ENCODE data around the gene RELN.

The RELN gene

DNA sequence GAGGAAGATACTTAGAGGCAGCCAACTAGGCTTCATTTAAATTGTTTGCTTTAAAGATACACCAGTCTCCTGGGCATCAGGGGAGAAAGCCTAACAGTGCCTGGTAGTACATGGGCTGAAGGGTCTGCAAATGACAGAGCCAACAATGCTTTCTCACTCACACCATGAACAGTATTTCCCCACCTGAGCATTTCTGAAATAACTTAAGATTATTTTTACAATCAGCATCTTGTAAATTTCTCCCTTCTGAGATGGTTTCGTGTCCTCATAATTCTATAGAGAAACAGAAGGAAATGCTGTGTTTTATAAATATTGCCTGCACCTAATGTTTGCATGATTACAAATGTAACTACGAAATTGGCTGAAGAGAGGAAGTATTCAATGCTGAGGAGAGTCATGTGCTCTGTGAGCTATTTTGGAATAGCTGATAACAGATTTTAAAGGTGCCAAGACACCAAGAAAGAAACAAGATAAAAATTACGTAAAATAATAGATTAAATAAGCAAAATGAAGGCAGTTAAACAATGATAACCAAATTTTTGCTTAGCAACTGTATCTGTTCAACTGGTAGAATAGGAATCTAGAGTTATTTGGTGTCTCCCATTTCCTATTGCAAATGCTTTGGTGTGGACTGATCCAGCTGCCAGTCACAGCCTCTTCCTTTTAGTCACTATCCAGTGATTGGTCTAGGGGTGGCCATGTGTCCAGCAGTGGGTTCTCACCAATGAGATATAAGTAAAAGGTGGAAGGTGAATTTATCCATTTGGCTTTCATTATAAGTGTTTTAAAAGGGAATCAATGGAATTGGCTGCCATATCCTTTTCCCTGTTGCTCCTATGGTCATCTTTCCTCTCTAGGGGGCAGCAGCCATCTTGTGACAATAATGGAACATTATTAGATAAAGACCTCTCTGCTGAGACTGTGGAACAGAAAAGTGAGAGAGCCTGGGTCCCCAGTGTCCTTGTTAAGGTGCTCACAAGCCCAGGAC lies 375.5 kb downstream of the RELN start:
- peak in 1 of 2 experiments; percentile 4 for DNase-seq

DNA sequence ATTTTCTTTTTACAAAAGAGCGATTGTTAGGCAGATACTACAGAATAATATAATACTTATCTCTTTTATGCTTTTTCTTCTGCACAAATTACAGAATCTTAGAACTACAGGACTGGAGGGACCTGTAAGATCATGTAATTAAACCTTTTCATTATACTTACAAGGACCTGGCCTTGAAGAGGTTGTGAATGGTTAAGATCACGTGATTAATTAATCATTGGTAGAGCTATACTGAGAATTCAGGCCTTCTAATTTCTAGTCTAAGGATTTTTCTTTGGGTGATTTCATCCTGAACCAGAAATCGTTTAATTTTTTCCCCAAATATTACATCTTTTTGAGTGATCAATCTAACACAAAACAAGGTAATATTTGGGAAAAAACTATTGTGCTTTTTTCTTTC lies 379.7 kb downstream of the RELN start:
- DNase-seq = no peak

DNA sequence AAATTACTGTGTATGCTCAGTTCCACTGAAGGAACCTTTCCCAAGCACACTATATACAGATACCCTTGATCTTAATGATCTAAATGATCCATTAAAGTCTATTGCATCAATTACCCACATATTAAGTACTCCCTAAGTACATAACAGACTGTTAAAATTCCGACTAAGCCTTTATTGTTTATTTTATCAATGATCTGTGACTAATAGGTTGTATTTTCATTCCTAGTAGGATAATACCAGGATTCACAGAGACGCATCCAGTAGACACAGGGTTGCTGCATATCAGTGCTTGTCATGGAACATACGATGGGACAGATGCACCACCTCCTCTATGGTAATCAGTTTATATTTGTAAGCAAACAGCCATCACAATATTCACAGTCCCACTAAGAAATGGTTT lies 383.8 kb downstream of the RELN start:
- DNase-seq = no peak

DNA sequence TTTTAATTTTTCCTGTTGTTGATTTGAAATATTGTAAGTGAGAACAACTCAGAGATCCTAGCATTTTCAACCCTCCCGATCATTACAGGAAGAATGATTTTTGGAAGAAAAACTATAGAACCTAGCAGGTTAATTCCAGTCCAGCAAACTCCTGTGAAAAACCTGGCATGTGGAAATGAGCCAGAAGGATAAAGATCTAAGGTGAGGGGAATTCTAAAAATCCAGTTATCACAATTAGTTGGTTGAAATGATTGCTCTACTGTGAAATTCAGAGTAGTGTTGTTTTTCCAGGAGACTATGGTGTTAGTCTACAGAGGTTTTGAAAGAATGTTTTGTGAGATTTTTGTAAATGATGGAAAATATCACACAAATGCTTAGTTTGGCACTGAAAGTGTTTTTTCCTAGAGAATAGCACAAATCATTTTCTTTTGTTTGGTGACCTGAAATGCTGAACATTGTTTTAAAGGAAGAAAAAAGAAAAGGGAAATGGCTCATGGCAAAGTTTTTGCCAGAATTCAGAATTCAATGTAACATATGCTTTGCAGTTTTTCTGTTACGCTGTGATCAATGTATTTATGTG lies 391.0 kb downstream of the RELN start:
- DNase-seq = no peak

DNA sequence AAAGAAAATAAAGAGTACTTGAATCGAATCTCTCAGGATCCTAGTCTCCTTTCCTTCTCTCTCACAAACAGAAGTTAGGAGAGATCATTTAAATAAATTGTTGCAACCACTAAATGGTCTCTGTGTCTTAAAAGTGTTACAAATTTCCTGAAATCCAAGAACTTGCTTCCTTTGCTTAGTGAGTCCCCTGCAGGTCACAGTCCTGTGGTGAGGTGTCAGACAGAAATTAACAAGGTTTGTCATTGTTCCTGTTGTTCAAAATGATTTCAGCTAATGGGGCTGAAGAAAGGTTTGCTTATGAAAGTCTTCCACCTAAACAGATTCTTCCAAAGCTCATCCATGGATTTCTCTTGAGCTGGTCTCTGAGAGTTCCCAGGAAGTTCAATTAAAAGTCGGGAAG lies 391.9 kb downstream of the RELN start:
- DNase-seq = no peak

DNA sequence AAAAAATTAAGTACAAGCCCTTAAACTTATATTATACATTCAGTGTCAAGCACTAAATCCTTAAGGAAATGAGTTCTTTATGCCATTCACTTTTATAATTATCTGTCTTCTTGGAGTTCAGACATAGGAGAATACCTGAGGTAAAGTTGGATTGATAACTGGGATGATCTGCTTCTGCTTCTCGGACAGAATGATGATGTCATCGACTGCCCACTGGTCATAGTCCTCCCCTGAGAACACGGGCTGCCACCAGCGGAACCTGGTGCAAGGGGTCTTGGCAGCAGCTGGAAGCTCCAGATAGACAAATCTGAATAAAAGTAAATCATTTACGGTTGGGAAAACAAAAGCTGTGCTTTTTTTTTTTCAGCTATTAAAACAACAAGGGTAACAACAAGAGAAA lies 395.3 kb downstream of the RELN start:
- DNase-seq = no peak

DNA sequence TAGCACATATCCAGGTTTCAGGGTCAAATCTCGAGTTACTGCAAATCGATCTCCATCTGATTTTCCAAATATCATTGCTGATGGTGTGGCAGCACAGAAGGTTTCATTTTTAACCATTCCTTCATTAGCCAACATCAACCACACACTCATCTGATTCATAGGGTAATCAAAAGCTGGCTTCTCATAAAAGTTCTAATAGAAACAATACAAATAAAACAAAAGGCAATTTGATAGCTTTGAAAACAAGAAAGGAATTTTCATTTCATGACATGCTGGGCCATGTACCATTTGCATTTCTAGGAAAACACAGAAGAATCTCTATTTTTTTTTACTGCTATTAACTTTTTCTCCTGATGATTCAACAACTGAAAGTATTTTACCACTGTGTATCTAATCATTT lies 395.8 kb downstream of the RELN start:
- no peak for DNase-seq

DNA sequence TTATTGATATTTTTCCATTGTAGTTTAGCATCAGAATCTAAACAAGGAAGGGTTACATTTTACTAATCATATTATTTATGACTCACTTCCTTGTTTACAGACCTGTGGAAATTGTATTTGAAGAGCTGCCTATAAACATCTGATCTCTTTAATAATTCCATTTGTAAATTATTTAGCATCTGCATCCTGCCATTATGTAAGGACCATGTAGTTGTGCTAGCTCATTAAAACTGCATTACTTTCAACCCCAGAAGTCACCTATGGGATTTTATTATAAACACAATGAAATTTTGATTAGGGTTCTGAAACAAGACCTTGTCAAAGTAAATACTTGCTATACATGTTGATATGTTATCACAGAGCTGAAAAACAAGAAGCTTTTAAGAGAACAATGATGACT lies 396.6 kb downstream of the RELN start:
- no peak for DNase-seq

DNA sequence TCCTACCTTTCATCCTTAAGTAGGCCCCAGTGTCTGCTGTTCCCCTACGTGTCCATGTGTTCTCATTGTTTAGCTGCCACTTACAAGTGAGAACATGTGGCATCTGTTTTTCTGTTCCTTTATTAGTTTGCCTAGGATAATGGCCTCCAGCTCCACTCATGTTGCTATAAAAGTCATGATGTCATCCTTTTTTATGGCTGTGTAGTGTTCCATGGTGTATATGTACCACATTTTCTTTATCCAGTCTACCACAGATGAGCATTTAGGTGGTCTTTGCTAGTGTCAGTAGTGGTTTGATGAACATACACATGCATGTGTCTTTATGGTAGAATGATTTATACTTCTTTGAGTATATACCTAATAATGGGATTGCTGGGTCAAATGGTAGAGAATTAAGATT lies 397.3 kb downstream of the RELN start:
- no peak for DNase-seq

DNA sequence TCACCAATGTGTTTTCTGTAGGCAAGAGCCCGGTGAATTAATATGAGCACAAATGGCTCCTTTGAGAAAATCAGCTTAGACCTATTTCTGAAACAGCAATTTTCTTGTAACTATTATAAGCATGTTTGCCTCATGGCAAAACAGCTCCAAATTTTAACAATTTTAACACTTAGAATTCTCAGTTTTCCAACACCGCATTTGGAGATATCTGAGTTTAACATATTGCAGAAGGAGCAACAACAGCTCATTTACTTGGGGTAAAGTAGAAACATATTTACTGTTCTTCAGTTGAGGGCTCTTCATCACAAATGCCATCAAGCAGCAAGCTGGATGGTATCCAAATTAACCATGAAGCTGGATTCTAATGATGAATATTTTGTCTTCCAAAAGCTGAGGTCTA lies 409.4 kb downstream of the RELN start:
- DNase-seq = no peak

DNA sequence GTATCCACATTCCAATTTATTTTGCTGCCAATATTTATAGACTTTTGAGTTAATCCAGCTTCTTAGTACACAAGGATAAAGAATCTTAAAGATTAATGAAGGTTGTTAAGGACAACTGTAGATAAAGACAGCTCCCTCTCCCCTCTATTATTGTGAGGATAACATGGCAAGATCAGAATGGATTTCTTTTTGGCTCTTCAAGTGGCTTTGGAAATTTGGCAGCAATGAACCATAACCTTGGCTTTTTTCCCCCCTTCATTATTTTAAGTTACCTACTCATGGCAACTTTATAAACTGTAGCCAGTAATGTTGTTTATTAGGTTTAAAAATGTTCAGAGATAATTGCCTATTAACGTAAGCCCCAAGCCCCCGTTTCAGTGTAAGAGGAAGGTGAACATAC lies 412.4 kb downstream of the RELN start:
- peak in 1 of 2 experiments; percentile 59 for DNase-seq

DNA sequence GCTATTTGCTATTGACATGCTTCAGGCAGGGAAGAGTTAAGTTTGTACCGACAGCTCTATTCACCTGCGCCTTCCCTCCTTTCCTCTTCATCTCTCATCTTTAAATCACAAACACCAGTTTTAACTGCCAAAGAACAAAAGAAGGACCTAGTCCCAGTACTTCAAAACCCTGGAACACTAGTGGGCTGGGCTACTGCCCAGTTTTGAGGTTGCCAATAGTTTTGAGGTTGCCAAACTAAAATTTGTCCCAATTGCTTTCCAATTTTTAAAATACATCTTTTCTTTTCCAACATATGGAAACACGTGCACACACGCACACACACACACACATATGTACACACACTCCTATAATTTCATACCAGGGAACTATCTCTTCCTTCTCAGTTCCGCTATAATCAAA lies 412.8 kb downstream of the RELN start:
- DNase-seq = peak; percentile 10 to 68

DNA sequence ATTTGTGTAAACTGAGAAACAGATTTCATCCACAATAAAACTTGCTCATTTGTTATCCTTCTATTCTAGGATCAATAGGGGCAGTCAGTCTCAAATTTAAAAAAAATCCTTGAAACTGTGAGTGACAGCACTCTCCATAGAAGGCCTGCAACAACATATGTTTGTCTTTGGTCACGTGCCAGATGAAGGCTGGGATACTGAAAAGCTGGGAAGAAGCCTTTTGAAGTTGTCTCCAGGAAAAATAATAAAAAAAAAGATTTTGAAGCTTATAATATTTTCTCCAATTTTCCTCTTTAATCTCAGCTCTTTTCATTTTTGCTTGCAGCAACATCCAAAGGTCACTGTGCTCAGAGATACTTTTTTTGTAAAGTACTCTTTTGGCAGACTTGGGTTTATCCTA lies 414.9 kb downstream of the RELN start:
- DNase-seq = peak; percentile 54 to 77

DNA sequence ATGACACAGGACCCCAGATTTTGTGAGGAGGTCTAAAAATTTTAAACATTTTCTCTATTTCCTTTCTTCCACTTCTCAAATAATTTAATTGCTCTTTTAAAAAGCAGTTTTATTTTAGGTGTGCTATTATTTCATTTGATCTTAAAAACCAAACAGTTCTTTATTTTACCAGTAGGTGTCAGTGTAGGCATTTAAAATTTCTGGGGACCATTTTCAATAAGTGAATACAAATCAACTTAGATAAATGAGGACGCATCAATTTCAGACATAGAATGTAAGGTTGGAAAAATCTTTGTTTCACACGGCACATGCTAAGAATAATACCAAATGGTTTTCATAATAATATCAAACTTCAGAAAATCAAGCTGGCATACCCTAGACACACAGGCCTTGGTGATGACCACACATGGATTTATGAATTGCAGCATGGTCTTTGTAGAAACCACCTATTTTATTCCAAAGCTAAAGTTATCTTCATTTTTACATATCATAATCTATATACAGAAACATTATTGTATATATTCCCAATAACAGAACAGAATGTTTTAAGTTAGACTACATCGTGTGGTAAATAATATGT lies 415.9 kb downstream of the RELN start:
- peak; percentile 47 to 66 for DNase-seq

DNA sequence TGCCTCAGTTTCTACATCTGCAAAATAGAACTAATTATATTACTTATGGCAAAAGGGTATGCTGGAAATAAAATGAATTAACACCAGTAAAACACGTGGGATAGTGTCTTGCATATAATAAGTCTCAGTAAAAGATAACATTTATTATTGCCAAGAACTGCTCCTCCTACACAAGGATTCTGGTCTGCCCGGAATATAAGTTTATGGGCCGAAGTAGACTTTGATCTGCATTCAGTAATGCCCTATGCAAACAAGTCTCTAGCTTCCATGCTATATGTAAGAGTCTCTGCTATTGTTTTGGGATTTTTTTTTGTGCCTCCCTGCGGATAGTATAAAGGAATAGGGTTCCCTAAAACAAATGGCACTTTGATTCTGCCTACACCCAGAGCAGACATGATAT lies 417.9 kb downstream of the RELN start:
- no peak for DNase-seq

DNA sequence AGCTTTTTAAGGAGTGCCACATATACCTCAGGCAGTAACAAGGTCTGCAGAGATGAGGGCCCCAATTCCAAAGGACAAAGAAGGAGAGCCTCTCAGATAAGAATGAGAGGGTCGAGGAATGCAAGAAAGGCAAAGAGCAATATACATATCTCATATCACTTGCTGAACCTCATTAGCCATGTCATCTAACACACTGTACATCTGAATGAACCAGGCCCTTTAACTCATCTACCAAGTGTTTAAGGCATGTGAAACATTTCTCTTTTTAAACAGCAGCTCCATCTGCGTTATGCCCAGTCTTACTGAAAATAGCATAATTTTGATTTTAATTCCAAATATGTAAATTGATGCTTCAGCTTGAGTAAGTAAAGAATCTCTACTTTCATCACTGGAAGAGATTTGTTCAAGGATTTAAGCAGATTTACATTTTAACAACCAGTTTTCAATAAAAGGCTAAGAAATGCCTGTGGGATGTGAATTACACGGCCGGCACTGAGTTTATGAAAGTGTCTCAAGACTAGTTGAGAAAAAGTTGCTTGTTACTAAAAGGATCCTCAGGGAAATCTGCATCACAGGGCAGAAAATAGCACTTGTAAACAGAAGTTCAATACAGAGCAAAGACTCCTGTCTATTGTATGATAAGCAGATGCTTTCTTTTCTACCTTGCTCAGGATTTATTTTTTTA lies 419.7 kb downstream of the RELN start:
- DNase-seq = no peak

DNA sequence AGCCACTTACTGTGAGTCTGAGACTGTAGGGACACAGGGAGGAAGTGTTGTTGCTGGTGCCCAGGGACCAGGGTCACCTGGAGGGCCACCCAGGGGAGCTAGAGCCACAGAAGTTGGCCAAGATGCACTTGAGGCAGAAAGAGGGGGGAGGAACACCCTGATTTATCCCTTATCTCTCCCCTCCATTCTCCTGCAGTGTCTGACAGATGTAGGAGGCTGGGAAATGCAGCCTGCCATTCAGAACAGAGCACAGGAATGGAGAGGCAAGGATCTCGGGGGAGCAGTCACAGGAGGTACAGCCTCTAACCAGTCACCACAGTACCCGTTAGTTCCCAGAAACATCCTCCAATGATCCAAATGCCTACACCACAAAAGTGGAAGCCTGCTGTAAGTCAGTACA lies 425.0 kb downstream of the RELN start:
- DNase-seq = no peak

DNA sequence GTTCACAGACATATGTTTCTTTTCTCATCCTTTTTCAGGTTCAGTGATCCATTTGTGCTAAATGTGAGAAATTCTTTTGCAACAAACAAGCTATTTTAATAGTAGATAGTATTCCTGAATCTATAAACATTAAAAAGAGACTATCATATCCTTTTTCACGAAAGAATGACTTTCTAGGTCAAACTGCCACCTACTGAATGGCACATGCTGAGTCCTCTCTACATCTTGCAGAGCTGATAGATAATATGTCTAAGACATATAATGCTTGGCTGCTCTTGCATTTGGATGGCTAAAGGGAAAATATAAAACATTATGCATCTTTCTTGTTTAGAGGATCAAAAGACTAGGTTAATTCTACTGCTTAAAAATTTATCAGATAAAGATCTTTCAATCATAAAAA lies 429.3 kb downstream of the RELN start:
- no peak for DNase-seq

DNA sequence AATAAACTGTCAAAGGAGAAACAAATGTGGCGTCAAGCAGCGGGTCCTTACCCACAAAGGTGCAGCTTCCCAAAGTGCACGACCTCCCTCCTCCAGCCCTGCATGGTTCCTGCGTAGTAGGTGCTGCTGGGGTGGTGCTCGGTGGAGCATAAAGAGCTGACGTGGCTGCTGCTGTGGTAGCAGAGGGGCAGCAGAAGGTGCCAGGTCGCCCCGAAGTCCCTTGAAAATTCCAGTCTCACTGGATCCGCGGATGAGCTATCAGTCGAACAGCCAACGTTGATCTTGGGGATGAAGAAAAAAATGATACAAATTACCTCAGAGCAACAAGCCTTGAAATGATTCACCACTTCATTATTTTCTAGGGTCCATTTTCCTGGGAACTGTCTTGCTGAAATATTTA lies 438.4 kb downstream of the RELN start:
- no peak for DNase-seq

DNA sequence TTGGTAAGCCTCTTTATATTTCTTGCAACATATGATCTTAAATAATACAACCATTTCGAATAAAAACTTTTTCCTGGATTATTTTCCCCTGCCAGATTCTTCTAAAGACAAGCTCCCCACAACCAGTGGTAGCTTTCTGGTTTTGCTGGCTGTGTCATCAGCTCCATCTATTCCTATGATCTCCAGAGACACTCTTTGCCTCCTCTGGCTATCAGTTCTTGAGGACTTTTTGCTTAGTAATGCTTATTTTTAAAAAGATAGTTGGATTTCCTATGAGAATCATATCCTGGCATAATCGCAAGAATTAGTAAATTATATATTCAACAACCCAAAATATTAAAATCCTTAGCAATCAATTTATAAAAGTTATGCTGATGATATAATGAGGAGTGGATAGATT lies 439.7 kb downstream of the RELN start:
- DNase-seq = no peak

DNA sequence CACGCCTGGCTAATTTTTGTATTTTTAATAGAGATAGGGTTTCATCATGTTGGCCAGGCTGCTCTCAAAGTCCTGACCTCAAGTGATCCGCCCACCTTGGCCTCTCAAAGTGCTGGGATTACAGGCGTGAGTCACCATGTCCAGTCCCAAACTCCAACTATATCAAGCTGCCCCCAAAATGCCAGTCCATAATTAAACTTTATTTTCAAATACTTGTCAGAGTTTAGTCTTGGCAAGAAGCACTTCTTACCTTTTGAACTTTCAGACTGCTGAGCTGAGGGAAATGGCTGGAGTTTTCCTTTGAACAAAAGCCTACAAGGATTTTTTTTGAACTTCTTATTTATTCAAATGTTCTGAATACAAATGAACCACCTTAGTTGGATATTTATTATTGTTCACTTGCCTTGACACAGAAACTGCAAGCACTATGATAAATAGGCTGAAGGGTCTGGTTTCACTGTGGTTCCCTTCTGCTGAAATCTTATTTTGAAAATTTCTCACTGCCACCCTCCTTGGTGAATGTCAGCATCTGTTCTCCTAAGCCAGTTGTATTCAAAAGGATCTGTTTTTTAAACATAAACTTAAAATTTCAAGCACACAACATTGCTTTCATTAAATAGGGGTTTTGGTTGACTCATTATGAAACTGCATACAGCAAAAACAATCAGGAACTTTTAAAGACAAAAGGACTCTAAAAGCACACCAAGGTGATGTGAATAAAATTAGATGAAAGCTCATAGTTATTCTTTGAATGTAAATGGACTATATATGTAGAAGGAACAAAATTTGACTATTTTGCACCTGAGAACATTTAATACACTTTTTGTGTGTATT lies 441.8 kb downstream of the RELN start:
- DNase-seq = no peak

DNA sequence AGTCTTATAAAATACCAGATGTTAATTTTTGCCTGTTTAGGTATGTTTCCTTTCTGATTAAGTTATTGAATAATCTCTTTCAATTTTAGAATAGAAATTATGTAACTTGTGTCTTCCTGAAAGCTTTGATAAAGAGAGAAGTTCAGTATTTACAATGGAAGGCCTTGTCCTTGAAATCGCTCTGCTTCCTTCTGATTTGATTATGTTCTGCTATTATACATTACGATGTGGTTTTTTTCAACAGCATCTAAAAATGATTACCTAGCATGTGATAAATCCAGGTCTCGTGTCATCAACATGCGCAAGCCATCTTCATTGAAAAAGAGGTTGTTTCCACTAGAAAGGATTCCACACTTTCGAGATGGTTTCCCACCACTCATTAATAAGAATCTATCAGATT lies 447.0 kb downstream of the RELN start:
- no peak for DNase-seq

DNA sequence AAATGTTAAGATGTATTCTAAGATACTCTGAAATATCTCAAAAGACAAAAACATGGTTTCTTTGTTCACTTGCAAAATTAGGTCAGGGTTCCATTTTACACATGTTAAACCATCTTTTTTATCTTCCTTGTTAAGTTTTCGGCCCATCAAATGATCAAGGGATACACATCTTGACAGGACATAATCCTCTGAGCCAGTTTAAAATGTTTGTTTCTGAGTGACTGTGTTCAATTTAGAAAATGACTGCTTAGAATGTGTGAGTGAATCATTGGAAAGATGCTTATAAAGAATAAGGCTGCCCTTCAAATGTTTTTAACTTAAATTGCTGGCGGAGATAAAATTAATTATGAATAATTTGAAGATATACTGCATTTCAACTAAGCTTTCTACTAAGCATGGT lies 447.5 kb downstream of the RELN start:
- DNase-seq = no peak

All from NCI-H446 (cell line).